Naive B cell (primary cell): Measurements from ENCODE around the gene CARD10. TPM values are rescaled to one million over a fixed set of nuclear protein-coding genes. Genes with fewer than 3 reads are reported as not detected.
"Not testable (repeated sequence)": the region's sequence is repeated elsewhere in the genome, so short reads cannot be mapped to it uniquely, and the experiment has no call there.

Source experiments
- ATAC-seq, 2 donors: fragments of 150-1000 bp; cut with Tn5 transposase; 2 replicates each; pipeline ENCODE4 v1.10.0; 2021; ENCODE audit warnings: low read depth in 2 of 2, mild to moderate bottlenecking in 2 of 2, moderate library complexity in 2 of 2
- DNase-seq: peaks from one replicate; pipeline ENCODE4 v3.0.0; 2022
- H3K27ac Mint-ChIP-seq, 6 donors: one replicate each; pipeline ENCODE4 v1.8.0; 2020 to 2022; ENCODE audit warnings: mild to moderate bottlenecking in 6 of 6, mixed read lengths in 6 of 6, moderate library complexity in 5 of 6, inconsistent platforms in 2 of 6
- H3K27me3 Mint-ChIP-seq, 3 donors: one replicate each; pipeline ENCODE4 v1.8.0; 2021 to 2022; ENCODE audit warnings: mixed read lengths in 3 of 3, mild to moderate bottlenecking in 1 of 3
- H3K36me3 Mint-ChIP-seq, 2 donors: one replicate each; pipeline ENCODE4 v1.8.0; 2020 to 2022; ENCODE audit warnings: mixed read lengths in 2 of 2, inconsistent platforms in 1 of 2, mild to moderate bottlenecking in 1 of 2
- H3K4me1 Mint-ChIP-seq, 3 donors: one replicate each; pipeline ENCODE4 v1.8.0; 2020 to 2022; ENCODE audit warnings: mixed read lengths in 3 of 3, inconsistent platforms in 1 of 3, mild to moderate bottlenecking in 1 of 3, moderate library complexity in 1 of 3
- H3K4me3 Mint-ChIP-seq, 8 donors: one replicate each; pipeline ENCODE4 v1.8.0; 2020 to 2022; ENCODE audit warnings: mild to moderate bottlenecking in 8 of 8, mixed read lengths in 8 of 8, moderate library complexity in 8 of 8, inconsistent platforms in 2 of 8
- H3K9me3 Mint-ChIP-seq, 7 donors: one replicate each; pipeline ENCODE4 v1.8.0; 2020 to 2022; ENCODE audit warnings: mixed read lengths in 7 of 7, mild to moderate bottlenecking in 5 of 7, inconsistent platforms in 2 of 7, moderate library complexity in 1 of 7
- polyA plus RNA-seq, 6 donors: library from polyadenylated mRNA; unstranded; fragments of 300-500 nt; fragmentation: Illumina TruSeq; gene quantifications; one replicate each; pipeline ENCODE4 v1.2.3, GENCODE V29; 2021; ENCODE audit warnings: low read depth in 6 of 6

CARD10 gene
- polyA plus RNA-seq, 6 donors from 2014 or later, result not detected

DNA sequence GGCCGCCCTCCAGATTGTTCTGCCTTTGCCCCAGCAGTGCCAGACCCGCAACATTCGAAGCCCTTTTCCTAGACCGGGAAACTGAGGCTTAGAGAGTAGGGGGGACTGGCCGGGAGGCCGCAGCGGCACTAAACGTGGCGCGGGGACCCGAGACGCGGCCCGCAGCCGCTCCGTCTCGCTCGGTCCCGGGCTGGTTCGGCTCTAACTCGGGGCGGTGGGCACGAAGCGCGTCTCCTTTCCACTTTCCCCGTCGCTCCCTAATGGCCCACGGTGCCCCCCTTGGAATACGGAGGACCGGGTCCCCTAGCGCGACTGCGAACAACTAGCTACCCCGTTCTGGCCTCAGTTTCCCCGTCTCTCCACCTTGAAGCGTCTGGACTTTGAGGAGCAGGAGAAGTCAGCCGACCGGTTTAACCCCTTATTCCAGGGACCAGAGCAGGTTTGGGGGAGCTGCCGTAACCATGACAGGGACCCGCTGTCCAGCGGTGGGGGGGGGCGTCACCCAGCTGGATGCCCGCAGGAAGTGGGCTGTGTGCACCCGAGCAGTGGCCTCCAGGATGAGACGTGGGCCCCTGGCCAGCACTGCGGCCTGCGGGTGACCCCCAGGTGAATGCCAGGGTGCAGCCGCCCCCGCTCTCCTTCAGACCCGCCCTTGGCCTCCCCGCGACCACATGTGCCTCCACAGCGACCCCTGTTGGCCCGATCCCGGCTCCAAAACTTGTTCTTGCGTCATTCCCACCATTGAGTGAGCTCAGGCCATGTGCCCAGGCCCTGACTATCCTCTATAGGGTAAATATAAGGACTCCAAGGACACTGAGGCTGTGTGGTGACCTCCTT is 42.2 kb upstream of the CARD10 start:
- peak overlapping the region; percentile 75 to 89 (median 86) for H3K4me3 Mint-ChIP-seq
- peak overlapping the region in 2 of 6 donors; percentile 73 to 82 for H3K27ac Mint-ChIP-seq
- H3K36me3 Mint-ChIP-seq, result no peaks in the 10 kb centered on the region
- H3K27me3 Mint-ChIP-seq, result peaks cover 29 to 66% (median 43%) of the 10 kb centered on the region in 3 donors
- H3K4me1 Mint-ChIP-seq, result peaks cover 21 to 30% (median 24%) of the 10 kb centered on the region in 3 donors
- ATAC-seq, result peak; percentile 48 to 60
- no peaks in the 10 kb centered on the region for H3K9me3 Mint-ChIP-seq
- peak; percentile 60 for DNase-seq

DNA sequence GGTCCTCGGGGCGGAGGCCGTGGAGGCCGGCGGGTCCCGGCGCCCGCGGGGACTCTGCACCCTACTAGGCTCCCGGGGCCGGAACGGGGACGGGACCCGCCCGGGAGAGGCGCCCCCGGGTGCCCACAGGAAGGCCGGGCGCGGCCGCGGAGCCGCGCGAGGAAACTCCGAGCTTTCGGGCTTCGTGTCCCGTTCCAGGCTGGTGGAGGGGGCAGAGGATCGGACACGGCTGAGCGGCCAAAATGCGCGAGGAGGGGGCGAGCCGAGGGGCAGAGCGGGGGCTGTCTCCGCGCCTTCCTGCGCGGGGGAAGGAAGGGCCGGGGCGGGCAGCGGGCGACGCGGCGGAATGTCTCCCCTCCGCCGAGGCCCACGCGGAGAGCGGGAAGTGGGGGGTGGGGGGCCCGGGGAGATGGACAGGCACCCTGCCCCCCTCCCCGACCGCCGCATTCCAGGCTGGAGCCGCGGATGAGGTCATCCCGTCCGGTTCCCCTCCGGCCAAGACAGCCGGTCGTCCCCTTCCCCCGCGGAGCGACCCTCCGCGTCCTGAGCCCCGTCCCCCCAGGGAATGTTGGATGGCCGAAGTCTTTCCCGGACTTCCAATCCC is 41.5 kb upstream of the CARD10 start:
- H3K4me1 Mint-ChIP-seq, result peaks cover 17 to 23% (median 22%) of the 10 kb centered on the region in 3 donors
- H3K4me3 Mint-ChIP-seq, result peak overlapping the region in 6 of 8 donors; percentile 66 to 87 (median 84)
- H3K9me3 Mint-ChIP-seq, result no peaks in the 10 kb centered on the region
- H3K36me3 Mint-ChIP-seq, result no peaks in the 10 kb centered on the region
- H3K27me3 Mint-ChIP-seq, result peaks cover 36 to 73% (median 50%) of the 10 kb centered on the region in 3 donors
- peak; percentile 7 to 13 for ATAC-seq
- DNase-seq, result no peak
- peak overlapping the region in 1 of 6 donors; percentile 73 for H3K27ac Mint-ChIP-seq

DNA sequence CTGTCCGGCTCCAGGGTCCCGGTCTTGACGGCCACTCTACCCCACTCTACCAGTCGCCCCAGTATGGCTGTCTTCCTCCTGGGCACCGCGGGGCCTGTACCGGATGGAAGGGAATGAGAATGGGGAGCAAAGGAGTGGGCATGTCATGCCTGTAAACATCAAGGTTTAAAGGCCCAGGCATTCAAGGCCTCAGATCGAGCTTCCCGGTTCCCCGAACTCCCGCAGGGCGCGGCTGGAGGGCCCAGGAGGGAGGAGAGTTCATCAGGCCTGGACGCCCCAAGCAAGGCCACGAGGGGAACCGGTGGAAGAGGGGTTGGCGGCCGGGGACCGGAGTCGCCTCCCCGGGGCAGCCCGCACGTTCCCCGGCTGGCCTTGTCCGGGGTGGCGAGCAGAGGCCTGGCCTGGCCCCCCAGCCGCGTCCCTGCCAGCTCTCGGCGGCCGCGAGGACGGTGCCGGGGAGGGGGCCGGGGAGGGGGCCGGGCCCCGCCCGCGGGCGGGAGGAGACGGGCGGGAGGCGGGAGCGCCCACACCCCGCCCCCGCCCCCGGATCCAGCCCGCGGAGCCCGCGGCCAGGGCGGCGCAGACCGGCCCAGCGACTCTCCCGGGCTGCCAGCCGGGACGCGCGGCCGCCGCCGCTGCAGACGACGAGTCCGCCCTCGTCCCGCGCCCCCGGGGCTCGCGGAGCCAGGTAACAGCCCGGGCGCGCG is 40.8 kb upstream of the CARD10 start, which contains the start of gene CDC42EP1:
Gene CDC42EP1 (plus strand): TSS at position 580 of the 707 bp plus-strand sequence. CDS start 5,870 bp downstream, outside the sequence.
- ATAC-seq (peak; percentile 20 to 22), DNase-seq (no peak)
- peak within 1 kb of the TSS; percentile 47 to 87 (median 80) for H3K4me3 Mint-ChIP-seq
- H3K27me3 Mint-ChIP-seq, result peaks cover 40 to 79% (median 53%) of the 10 kb centered on the region in 3 donors
- peak within 1 kb of the TSS in 2 of 6 donors; percentile 8 to 73 for H3K27ac Mint-ChIP-seq
- H3K36me3 Mint-ChIP-seq, result no peaks in the 10 kb centered on the region
- H3K9me3 Mint-ChIP-seq, result no peaks in the 10 kb centered on the region
- peaks cover 16 to 21% (median 19%) of the 10 kb centered on the region in 3 donors for H3K4me1 Mint-ChIP-seq

DNA sequence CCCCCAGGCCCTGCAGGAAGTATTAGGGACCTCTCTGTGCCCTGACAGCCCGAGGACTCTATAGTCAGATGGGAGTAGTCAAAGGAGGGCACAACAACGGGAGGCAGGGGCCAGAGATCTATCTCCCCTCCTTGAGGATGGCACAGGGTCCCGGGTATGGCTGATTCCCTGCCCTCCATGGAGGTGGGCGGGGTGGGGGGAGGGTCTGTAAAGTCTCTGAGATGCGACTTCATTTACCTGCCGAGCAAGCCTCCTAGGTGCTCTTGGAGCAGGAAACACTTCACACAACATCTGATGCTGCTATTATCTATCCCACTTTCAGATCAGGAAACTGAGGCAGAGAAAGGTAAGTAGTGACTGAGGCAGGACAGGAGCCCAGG is 40.3 kb upstream of the CARD10 start:
- no peaks in the 10 kb centered on the region for H3K36me3 Mint-ChIP-seq
- DNase-seq (no peak), ATAC-seq (no peak)
- peaks cover 40 to 80% (median 53%) of the 10 kb centered on the region in 3 donors for H3K27me3 Mint-ChIP-seq
- peak overlapping the region in 7 of 8 donors; percentile 35 to 70 (median 54) for H3K4me3 Mint-ChIP-seq
- H3K27ac Mint-ChIP-seq, result peak overlapping the region in 1 of 6 donors; percentile 8
- H3K9me3 Mint-ChIP-seq, result no peaks in the 10 kb centered on the region
- peaks cover 16 to 21% (median 19%) of the 10 kb centered on the region in 3 donors for H3K4me1 Mint-ChIP-seq

DNA sequence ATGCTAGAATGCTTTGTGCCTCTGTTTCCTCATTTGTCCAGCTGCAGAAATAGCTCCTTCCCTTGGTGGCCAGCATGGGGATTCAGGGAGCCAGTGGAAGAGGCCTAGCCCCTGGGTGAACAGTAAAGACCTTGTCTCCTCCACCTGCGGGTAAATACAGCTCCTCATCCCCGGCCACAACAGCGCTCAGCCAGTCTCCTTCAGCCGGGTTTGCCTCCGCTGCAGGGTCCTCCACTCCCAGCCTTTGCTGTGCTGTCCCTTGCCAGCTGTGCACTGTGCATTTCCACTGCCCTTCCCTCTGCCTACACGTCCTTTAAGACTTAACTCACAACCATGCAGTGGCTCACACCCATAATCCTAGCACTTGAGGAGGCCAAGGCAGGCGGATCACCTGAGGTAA is 39.6 kb upstream of the CARD10 start:
- DNase-seq, result no peak
- peaks cover 16 to 21% (median 19%) of the 10 kb centered on the region in 3 donors for H3K4me1 Mint-ChIP-seq
- H3K4me3 Mint-ChIP-seq, result no peak overlapping the region
- H3K9me3 Mint-ChIP-seq, result no peaks in the 10 kb centered on the region
- no peak for ATAC-seq
- no peak overlapping the region for H3K27ac Mint-ChIP-seq
- H3K27me3 Mint-ChIP-seq, result peaks cover 43 to 82% (median 56%) of the 10 kb centered on the region in 3 donors
- no peaks in the 10 kb centered on the region for H3K36me3 Mint-ChIP-seq

DNA sequence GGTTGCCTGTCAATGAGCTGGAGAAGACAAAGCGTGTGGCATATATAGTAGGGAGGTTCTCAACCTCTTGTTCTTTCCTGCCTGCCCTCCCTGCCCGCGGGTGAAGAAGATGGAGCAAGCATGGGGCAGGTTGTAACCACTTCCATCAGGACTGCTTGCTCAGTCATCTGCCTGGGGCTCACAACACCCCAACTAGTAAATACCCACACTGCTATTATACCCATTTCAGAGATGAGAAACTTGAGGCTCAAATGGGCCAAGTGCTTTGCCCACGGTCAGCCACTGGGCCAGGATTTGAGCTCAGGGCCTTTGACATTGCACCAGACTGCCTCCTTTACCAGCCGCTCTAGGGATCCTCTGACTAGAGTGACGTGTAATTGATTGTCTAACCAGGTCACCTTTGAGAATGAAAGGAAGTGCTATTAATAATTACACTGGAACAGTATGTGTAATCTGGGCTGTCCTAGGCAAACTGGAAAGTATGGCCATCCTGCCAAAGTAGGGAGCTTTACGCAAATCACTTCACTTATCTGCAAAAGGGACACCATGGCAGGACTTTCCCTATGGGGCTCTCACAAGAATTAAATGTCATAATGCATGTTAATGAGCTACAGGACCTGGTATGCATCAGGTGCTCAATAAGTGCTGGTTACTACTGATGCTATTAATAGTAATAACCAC is 38.2 kb upstream of the CARD10 start:
- peaks cover 42 to 80% (median 54%) of the 10 kb centered on the region in 3 donors for H3K27me3 Mint-ChIP-seq
- no peaks in the 10 kb centered on the region for H3K9me3 Mint-ChIP-seq
- H3K4me1 Mint-ChIP-seq, result peaks cover 11 to 18% (median 15%) of the 10 kb centered on the region in 3 donors
- ATAC-seq, result no peak
- H3K4me3 Mint-ChIP-seq, result no peak overlapping the region
- no peak for DNase-seq
- no peak overlapping the region for H3K27ac Mint-ChIP-seq
- no peaks in the 10 kb centered on the region for H3K36me3 Mint-ChIP-seq

DNA sequence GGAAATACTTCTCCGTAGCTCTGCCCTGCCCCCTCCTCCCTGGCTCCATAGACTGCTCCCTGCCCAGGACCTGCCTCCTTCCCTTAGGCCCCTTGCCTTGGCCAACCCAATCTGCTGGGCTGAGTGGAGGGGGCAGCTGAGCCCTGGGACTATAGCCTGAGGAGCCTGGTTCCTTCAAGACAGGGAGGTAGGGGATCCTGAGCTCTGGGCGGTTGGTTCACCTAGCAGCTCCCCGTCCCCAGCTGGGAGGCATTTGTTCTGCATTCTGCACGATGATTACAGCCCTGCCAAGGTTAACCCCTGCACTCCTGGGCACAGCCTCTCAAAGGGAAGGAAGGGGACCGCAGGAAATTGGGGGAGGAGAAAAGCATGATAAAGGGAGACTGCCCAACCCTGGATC is 37.5 kb upstream of the CARD10 start:
- Mint-ChIP-seq H3K36me3 (no peaks in the 10 kb centered on the region), H3K4me1 (peaks cover 4 to 12% (median 7%) of the 10 kb centered on the region in 3 donors), H3K4me3 (no peak overlapping the region), H3K27me3 (peaks cover 39 to 77% (median 53%) of the 10 kb centered on the region in 3 donors), H3K9me3 (no peaks in the 10 kb centered on the region), H3K27ac (no peak overlapping the region)
- DNase-seq (no peak), ATAC-seq (no peak)

DNA sequence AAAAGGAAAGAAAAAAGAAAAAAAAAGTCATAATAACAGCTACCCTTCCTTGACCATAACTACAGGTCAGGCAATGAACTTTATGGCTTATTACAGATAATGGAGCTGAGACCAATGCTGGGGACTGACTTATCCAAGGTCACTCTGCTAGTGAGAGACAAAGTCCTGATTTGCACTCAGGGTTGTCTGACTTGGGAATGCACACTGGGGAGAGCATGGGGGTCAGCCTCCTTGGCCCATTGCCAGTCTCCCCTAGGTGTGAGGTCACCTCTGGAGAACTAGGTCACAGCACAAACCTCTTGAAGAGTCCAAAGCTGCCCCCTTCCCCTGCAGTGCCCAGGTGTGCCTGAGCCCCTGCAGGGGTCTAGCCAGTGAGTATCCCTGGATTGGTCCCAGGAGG is 35.8 kb upstream of the CARD10 start:
- DNase-seq (no peak), ATAC-seq (no peak)
- Mint-ChIP-seq H3K36me3 (no peaks in the 10 kb centered on the region), H3K27me3 (peaks cover 36 to 79% (median 57%) of the 10 kb centered on the region in 3 donors), H3K27ac (no peak overlapping the region), H3K4me3 (no peak overlapping the region), H3K4me1 (peaks cover 0 to 6% (median 0%) of the 10 kb centered on the region in 3 donors), H3K9me3 (no peaks in the 10 kb centered on the region)

DNA sequence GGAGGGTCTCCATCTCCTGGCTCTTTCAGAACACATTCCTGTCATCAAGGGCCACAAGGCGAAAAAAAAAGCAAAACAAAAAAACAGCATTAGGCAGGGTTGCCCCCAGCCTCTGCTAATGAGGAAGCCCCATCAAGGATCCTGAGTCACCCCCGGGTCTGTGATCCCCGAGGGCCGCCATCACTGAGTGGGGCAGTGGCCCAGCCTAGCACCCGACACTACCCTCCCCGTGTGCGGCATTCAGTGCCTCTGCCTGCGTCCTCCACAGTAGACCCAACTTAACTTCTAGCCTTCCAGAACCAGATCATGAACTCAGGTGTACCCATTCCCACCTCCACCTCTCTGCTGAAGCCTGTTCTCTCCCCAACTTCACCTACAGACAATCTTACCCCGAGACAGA is 34.5 kb upstream of the CARD10 start:
- no peak for DNase-seq
- H3K4me1 Mint-ChIP-seq, result peaks cover 0 to 6% (median 0%) of the 10 kb centered on the region in 3 donors
- no peaks in the 10 kb centered on the region for H3K36me3 Mint-ChIP-seq
- H3K9me3 Mint-ChIP-seq, result no peaks in the 10 kb centered on the region
- peak overlapping the region in 1 of 6 donors; percentile 35 for H3K27ac Mint-ChIP-seq
- no peak overlapping the region for H3K4me3 Mint-ChIP-seq
- ATAC-seq, result no peak
- H3K27me3 Mint-ChIP-seq, result peaks cover 32 to 68% (median 57%) of the 10 kb centered on the region in 3 donors

DNA sequence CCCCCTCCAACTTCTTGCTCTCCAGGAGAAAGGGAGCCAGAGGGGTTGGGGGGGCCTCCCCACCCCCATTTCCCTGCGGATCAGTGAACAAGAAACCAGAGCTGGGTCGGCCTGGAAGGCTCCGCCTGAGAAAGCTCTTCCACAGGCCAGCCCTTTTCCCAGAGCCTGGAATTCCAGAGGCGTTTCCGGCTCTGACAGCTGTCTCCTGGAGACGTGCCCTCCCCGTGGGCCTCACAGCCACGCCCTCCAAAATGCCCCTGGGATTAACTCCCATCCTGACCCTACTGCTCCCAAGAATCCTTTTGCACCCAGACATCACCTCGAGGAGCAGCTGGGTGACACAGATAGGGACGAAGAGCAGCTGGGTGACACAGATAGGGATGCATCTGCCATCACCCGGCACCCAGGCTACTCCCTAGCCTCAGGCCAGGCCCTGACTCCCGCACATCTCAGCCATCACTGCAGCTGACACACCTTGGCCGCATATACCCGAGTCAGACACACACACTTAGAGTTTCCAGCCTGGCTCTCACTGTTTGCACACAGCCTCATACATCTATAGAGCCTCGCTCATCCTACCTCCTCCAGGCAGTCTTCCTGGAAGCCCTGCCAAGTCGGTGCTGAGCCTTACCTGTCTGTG is 33.4 kb upstream of the CARD10 start:
- ATAC-seq (no peak), DNase-seq (no peak)
- Mint-ChIP-seq H3K27me3 (peaks cover 29 to 57% (median 54%) of the 10 kb centered on the region in 3 donors), H3K4me3 (no peak overlapping the region), H3K27ac (no peak overlapping the region), H3K4me1 (peaks cover 0 to 6% (median 0%) of the 10 kb centered on the region in 3 donors), H3K9me3 (no peaks in the 10 kb centered on the region), H3K36me3 (no peaks in the 10 kb centered on the region)

DNA sequence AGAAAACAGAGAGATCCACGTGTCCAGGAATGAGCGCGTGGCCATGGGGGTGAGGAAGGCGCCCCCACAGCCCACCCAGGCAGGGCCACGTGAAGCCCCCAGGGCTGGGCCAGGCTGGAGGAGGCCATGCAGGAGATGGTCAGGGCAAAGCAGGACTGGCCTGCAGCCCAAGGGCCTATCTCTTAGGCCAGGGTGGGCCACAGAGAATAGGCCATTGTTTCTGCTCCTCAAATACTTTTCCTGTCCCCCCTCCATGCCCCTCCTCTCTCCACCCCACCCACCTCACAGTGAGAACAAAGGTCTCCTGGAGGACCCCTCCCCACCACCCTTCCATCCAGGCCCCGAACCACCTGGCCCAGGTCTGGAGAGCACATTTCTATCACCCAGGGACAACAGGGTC is 32.8 kb upstream of the CARD10 start:
- ATAC-seq (no peak), DNase-seq (no peak)
- no peaks in the 10 kb centered on the region for H3K36me3 Mint-ChIP-seq
- H3K4me1 Mint-ChIP-seq, result peaks cover 0 to 6% (median 0%) of the 10 kb centered on the region in 3 donors
- H3K4me3 Mint-ChIP-seq, result no peak overlapping the region
- no peak overlapping the region for H3K27ac Mint-ChIP-seq
- H3K9me3 Mint-ChIP-seq, result no peaks in the 10 kb centered on the region
- peaks cover 23 to 51% (median 48%) of the 10 kb centered on the region in 3 donors for H3K27me3 Mint-ChIP-seq

DNA sequence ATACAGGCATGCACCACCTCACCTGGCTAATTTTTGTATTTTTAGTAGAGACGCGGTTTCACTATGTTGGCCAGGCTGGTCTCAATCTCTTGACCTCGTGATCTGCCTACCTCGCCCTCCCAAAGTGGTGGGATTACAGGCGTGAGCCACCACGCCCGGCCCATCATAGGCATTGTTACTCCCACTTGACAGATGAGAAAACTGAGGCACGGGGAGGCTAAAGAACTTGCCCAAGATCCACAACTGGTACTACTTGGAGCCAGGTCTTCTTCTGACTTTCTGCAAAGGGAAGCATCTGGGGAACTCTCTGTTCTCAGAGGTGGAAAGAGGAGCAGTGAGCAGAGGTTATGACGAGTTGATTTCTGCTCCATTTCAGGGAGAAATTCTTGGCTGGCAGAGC is 31.7 kb upstream of the CARD10 start:
- H3K27me3 Mint-ChIP-seq, result peaks cover 15 to 41% (median 37%) of the 10 kb centered on the region in 3 donors
- H3K4me3 Mint-ChIP-seq, H3K4me1 Mint-ChIP-seq, H3K36me3 Mint-ChIP-seq, ATAC-seq, H3K9me3 Mint-ChIP-seq, DNase-seq, H3K27ac Mint-ChIP-seq: not testable (repeated sequence)
